ENCODE data around the gene MATK.

The MATK gene

DNA sequence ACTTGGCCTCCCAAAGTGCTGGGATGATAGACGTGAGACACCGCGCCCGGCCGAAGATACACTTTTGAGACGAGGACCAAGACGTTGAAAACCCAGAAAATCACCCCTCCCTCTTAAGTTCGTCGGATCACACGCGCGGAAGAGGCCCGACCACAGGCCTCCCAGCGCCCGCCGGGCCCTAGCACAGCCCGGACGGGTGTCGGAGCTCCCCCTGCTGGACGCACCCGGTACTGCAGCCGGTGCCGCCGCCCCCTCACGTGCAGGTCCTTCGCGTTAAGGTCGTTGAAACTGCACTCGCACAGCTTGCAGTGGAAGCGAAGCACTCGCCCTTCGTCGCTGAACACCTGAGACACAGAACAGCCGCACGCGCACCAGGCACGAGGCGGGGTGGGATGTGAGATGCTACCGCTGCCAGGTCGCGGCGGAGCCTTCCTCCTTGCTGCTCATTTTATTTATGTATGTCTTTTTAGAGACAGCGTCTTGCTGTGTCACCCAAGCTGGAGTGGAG lies 35.7 kb upstream of the MATK start:
- Histone ChIP-seq H3K79me1 (ENCODE audit: low read length) (no peaks in the 10 kb centered on the region), H2BK120ac (ENCODE audit: insufficient read depth, low read length, poor library complexity) (no peak overlapping the region), H3K4me1 (ENCODE audit: control insufficient read depth in 1 of 2, insufficient read depth in 2 of 2, low read length in 2 of 2) (peaks cover 3 to 9% of the 10 kb centered on the region in 2 experiments), H3K36me3 (ENCODE audit: control insufficient read depth in 1 of 2, insufficient read depth in 2 of 2, low read length in 2 of 2) (no peaks in the 10 kb centered on the region), H3K27me3 (ENCODE audit: insufficient read depth, low read length) (no peaks in the 10 kb centered on the region), H3K9me3 (ENCODE audit: insufficient read depth, low read depth, low read length) (peaks cover under 1% of the 10 kb centered on the region), H2BK12ac (ENCODE audit: low read length) (no peak overlapping the region), H3K79me2 (ENCODE audit: control insufficient read depth, insufficient read depth, low read length, poor library complexity) (no peaks in the 10 kb centered on the region), H3K14ac (ENCODE audit: low read length) (no peak overlapping the region), H3K4me2 (ENCODE audit: low read length) (no peak overlapping the region), H2AFZ (ENCODE audit: insufficient read depth, low read length, poor library complexity) (no peak overlapping the region), H3K27ac (ENCODE audit: low read depth, low read length) (no peak overlapping the region), H4K8ac (ENCODE audit: low read depth, low read length) (no peak overlapping the region), H4K91ac (ENCODE audit: low read depth, low read length) (no peak overlapping the region), H2BK5ac (ENCODE audit: low read depth, low read length, poor library complexity) (no peak overlapping the region), H3K9ac (ENCODE audit: low read length) (no peak overlapping the region), H3K23ac (ENCODE audit: low read length) (no peak overlapping the region), H3K18ac (ENCODE audit: low read length) (no peak overlapping the region), H2AK5ac (ENCODE audit: low read length) (no peak overlapping the region), H3K4me3 (ENCODE audit: low read depth, low read length) (no peak overlapping the region), H3K4ac (ENCODE audit: low read depth, low read length) (no peak overlapping the region), H4K12ac (ENCODE audit: low read depth, low read length) (no peak overlapping the region)
- peak; percentile 61 to 73 for DNase-seq
- WGBS (ENCODE audit: extremely low coverage, insufficient coverage, insufficient read length) = no CpG with 5 or more reads among the region's 43 CpGs

DNA sequence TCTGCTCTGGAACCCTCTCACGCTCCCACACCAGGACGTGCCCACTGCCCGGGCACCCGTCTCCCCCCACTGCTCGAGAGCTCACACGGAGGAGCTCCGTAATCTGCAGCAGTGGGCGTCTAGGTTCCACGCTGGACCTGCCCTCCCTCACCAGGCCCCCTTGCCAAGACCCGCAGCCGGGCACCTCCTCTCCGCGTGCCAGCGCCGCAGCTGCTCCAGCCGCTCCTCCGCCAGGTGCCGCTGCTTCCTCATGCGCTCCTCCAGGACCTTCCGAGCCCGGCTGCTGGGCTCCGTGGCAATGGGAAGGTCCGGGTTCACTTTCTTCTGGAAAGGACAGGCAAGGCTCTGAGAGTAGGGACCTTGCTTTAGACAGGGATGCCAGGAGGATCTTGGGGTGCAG lies 35.0 kb upstream of the MATK start:
- Histone ChIP-seq H3K27ac (ENCODE audit: low read depth, low read length) (no peak overlapping the region), H3K36me3 (ENCODE audit: control insufficient read depth in 1 of 2, insufficient read depth in 2 of 2, low read length in 2 of 2) (no peaks in the 10 kb centered on the region), H2BK120ac (ENCODE audit: insufficient read depth, low read length, poor library complexity) (no peak overlapping the region), H3K4me3 (ENCODE audit: low read depth, low read length) (no peak overlapping the region), H2AK5ac (ENCODE audit: low read length) (no peak overlapping the region), H4K12ac (ENCODE audit: low read depth, low read length) (no peak overlapping the region), H3K9me3 (ENCODE audit: insufficient read depth, low read depth, low read length) (peaks cover 3% of the 10 kb centered on the region), H3K4me2 (ENCODE audit: low read length) (no peak overlapping the region), H3K23ac (ENCODE audit: low read length) (no peak overlapping the region), H2BK5ac (ENCODE audit: low read depth, low read length, poor library complexity) (no peak overlapping the region), H3K4me1 (ENCODE audit: control insufficient read depth in 1 of 2, insufficient read depth in 2 of 2, low read length in 2 of 2) (peaks cover 2 to 7% of the 10 kb centered on the region in 2 experiments), H3K14ac (ENCODE audit: low read length) (no peak overlapping the region), H3K79me2 (ENCODE audit: control insufficient read depth, insufficient read depth, low read length, poor library complexity) (no peaks in the 10 kb centered on the region), H4K91ac (ENCODE audit: low read depth, low read length) (no peak overlapping the region), H2BK12ac (ENCODE audit: low read length) (no peak overlapping the region), H4K8ac (ENCODE audit: low read depth, low read length) (no peak overlapping the region), H3K9ac (ENCODE audit: low read length) (no peak overlapping the region), H3K4ac (ENCODE audit: low read depth, low read length) (no peak overlapping the region), H2AFZ (ENCODE audit: insufficient read depth, low read length, poor library complexity) (no peak overlapping the region), H3K79me1 (ENCODE audit: low read length) (no peaks in the 10 kb centered on the region), H3K18ac (ENCODE audit: low read length) (no peak overlapping the region), H3K27me3 (ENCODE audit: insufficient read depth, low read length) (no peaks in the 10 kb centered on the region)
- DNase-seq = peak in 1 of 2 donors; percentile 16
- no CpG with 5 or more reads among the region's 23 CpGs for WGBS (ENCODE audit: extremely low coverage, insufficient coverage, insufficient read length)

DNA sequence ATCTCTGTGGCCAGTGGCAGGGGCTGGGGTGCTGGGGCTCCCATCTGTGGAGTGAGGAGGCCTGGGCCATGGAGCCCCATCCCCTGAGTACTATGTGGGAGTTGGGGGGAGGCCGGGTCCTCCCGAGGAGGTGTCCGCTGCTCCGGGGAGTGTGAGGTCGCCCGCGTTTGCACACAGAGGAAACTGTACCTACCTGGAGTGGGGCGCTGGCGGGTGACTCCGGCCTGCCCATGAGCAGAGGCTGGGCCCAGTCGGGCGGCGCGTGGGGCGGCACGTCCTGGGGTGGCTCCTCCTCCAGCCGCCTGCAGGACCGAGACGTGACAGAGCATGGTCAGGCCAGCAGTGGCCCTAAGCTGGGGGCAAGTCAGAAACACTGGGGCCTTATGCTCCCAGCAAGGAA lies 33.8 kb upstream of the MATK start:
- H4K12ac ChIP-seq (ENCODE audit: low read depth, low read length) = no peak overlapping the region
- no peak overlapping the region for H2BK5ac ChIP-seq (ENCODE audit: low read depth, low read length, poor library complexity)
- no peak overlapping the region for H4K8ac ChIP-seq (ENCODE audit: low read depth, low read length)
- no peaks in the 10 kb centered on the region for H3K4me1 ChIP-seq (ENCODE audit: control insufficient read depth in 1 of 2, insufficient read depth in 2 of 2, low read length in 2 of 2)
- H4K91ac ChIP-seq (ENCODE audit: low read depth, low read length) = no peak overlapping the region
- H3K9ac ChIP-seq (ENCODE audit: low read length) = no peak overlapping the region
- no peak overlapping the region for H2AK5ac ChIP-seq (ENCODE audit: low read length)
- H3K79me2 ChIP-seq (ENCODE audit: control insufficient read depth, insufficient read depth, low read length, poor library complexity) = no peaks in the 10 kb centered on the region
- H3K4ac ChIP-seq (ENCODE audit: low read depth, low read length) = no peak overlapping the region
- no peaks in the 10 kb centered on the region for H3K79me1 ChIP-seq (ENCODE audit: low read length)
- H3K18ac ChIP-seq (ENCODE audit: low read length) = no peak overlapping the region
- H3K27me3 ChIP-seq (ENCODE audit: insufficient read depth, low read length) = no peaks in the 10 kb centered on the region
- WGBS (ENCODE audit: extremely low coverage, insufficient coverage, insufficient read length) = no CpG with 5 or more reads among the region's 19 CpGs
- H2AFZ ChIP-seq (ENCODE audit: insufficient read depth, low read length, poor library complexity) = no peak overlapping the region
- no peak overlapping the region for H3K4me3 ChIP-seq (ENCODE audit: low read depth, low read length)
- no peak overlapping the region for H3K23ac ChIP-seq (ENCODE audit: low read length)
- no peaks in the 10 kb centered on the region for H3K36me3 ChIP-seq (ENCODE audit: control insufficient read depth in 1 of 2, insufficient read depth in 2 of 2, low read length in 2 of 2)
- H3K9me3 ChIP-seq (ENCODE audit: insufficient read depth, low read depth, low read length) = peaks cover 3% of the 10 kb centered on the region
- no peak for DNase-seq
- no peak overlapping the region for H3K14ac ChIP-seq (ENCODE audit: low read length)
- H3K4me2 ChIP-seq (ENCODE audit: low read length) = no peak overlapping the region
- no peak overlapping the region for H2BK12ac ChIP-seq (ENCODE audit: low read length)
- H3K27ac ChIP-seq (ENCODE audit: low read depth, low read length) = no peak overlapping the region
- no peak overlapping the region for H2BK120ac ChIP-seq (ENCODE audit: insufficient read depth, low read length, poor library complexity)

DNA sequence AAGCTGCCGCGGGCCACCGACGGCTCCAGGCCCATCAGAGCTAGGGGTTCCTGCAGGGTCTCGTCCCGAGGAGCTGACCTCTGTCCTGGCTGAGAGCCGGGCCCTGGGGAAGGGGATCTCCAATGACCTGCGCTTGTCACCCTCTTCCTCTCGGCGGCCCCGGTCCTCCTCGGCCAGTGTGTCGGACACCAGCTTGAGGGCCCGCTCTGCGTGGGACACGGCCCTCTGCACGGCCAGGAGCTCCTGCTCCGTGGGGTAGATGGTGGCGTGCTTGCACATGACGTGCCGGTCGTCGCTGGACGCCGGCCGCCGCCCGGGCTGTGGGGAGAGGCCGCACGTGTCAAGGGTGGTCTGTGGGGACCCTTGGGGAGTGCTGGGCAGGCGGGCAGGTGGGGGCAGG lies 32.7 kb upstream of the MATK start:
- Histone ChIP-seq H2BK120ac (ENCODE audit: insufficient read depth, low read length, poor library complexity) (no peak overlapping the region), H2AFZ (ENCODE audit: insufficient read depth, low read length, poor library complexity) (no peak overlapping the region), H3K18ac (ENCODE audit: low read length) (no peak overlapping the region), H2BK12ac (ENCODE audit: low read length) (no peak overlapping the region), H3K14ac (ENCODE audit: low read length) (no peak overlapping the region), H3K4me3 (ENCODE audit: low read depth, low read length) (no peak overlapping the region), H2BK5ac (ENCODE audit: low read depth, low read length, poor library complexity) (no peak overlapping the region), H4K91ac (ENCODE audit: low read depth, low read length) (no peak overlapping the region), H3K27ac (ENCODE audit: low read depth, low read length) (no peak overlapping the region), H4K12ac (ENCODE audit: low read depth, low read length) (no peak overlapping the region), H3K9me3 (ENCODE audit: insufficient read depth, low read depth, low read length) (peaks cover 3% of the 10 kb centered on the region), H3K36me3 (ENCODE audit: control insufficient read depth in 1 of 2, insufficient read depth in 2 of 2, low read length in 2 of 2) (no peaks in the 10 kb centered on the region), H3K9ac (ENCODE audit: low read length) (no peak overlapping the region), H3K4me1 (ENCODE audit: control insufficient read depth in 1 of 2, insufficient read depth in 2 of 2, low read length in 2 of 2) (no peaks in the 10 kb centered on the region), H3K79me1 (ENCODE audit: low read length) (no peaks in the 10 kb centered on the region), H2AK5ac (ENCODE audit: low read length) (no peak overlapping the region), H3K79me2 (ENCODE audit: control insufficient read depth, insufficient read depth, low read length, poor library complexity) (no peaks in the 10 kb centered on the region), H3K4ac (ENCODE audit: low read depth, low read length) (no peak overlapping the region), H3K23ac (ENCODE audit: low read length) (no peak overlapping the region), H3K4me2 (ENCODE audit: low read length) (no peak overlapping the region), H4K8ac (ENCODE audit: low read depth, low read length) (no peak overlapping the region), H3K27me3 (ENCODE audit: insufficient read depth, low read length) (no peaks in the 10 kb centered on the region)
- DNase-seq = no peak
- no CpG with 5 or more reads among the region's 31 CpGs for WGBS (ENCODE audit: extremely low coverage, insufficient coverage, insufficient read length)
